WTC11 (cell line): ENCODE measurements around the gene METAP1.

Source experiments
- AR ChIP-seq: fragments of 250-450 bp; sonication (Bioruptor Pico); IDR thresholded peaks from 2 replicates; pipeline ENCODE4 v1.9.0; 2021; ENCODE audit warnings: mild to moderate bottlenecking
- ATF1 ChIP-seq: sonication (generic); formaldehyde crosslinking; IDR thresholded peaks from 2 replicates; pipeline ENCODE4 v1.8.1; 2023; ENCODE audit warnings: mild to moderate bottlenecking, moderate library complexity, missing genetic modification reagents
- CTCF ChIP-seq: fragments of 200-600 bp; IDR thresholded peaks from 2 replicates; pipeline ENCODE4 v1.8.0; 2022; ENCODE audit warnings: antibody characterized with exemption
- JUN ChIP-seq: sonication (generic); formaldehyde crosslinking; IDR thresholded peaks from 2 replicates; pipeline ENCODE4 v1.8.0; 2023; ENCODE audit warnings: mild to moderate bottlenecking, missing genetic modification reagents
- MXD4 ChIP-seq: fragments of 250-450 bp; sonication (Bioruptor Pico); IDR thresholded peaks from 2 replicates; pipeline ENCODE4 v1.8.0; 2021; ENCODE audit warnings: mild to moderate bottlenecking, moderate library complexity, borderline replicate concordance
- PRDM15 ChIP-seq: sonication (generic); formaldehyde crosslinking; IDR thresholded peaks from 2 replicates; pipeline ENCODE4 v1.8.0; 2022; ENCODE audit warnings: missing genetic modification reagents
- SP1 ChIP-seq: sonication (generic); formaldehyde crosslinking; conservative IDR thresholded peaks from 2 replicates; pipeline ENCODE4 v1.8.1; 2022; ENCODE audit warnings: missing genetic modification reagents
- ZNF263 ChIP-seq: sonication (generic); formaldehyde crosslinking; IDR thresholded peaks from 2 replicates; pipeline ENCODE4 v1.8.1; 2022; ENCODE audit warnings: low read depth, mild to moderate bottlenecking, moderate library complexity, missing genetic modification reagents
- TF ChIP-seq, protein P1 (sequence below): sonication (generic); formaldehyde crosslinking; IDR thresholded peaks from 2 replicates; pipeline ENCODE4 v1.8.0; 2022; ENCODE audit warnings: mild to moderate bottlenecking, missing genetic modification reagents

DNA sequence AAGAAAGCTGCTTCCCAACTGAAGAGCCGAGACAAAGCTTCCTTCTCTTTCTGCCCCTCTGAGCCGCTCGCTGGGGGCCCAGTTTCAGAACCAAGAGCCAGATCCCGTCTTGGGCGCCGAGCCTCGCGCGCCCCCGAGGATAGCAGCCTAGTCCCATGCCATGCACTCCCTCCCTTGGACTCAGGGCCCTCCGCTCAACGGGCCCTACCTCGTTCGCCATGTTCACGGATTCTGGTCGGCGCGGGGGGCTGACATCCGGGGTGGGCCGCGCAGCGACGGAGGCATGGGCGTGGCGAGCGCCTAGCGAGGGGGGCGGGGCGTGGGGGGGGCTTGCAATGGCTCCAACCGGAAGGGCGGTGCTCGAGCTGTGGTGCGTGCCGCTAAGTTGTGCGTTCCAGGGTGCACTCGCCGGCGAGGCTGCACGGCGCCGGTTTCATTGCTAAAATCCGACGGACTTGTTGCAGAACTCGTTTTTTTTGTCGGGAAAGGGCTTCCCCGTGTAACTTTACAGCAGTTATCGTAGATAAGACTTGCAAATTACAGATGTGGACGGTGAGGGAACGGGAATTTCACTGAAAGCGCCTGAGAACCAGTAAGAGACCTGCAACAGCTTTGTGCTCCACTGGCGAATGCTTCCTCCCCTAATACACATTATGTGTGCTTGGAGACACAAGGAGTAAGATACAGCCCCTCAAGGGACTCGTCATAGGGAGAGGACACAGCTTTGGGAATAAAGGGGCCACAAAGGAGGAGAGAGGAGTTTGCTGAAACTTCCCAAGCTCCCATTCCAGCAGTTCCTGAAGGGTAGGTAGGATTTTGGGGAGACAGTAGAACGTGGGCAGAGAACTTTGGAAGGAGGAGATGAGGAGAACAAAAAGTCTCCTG, 93.2 kb downstream of the METAP1 start, which contains the start of gene ADH5:
- TF ChIP-seq MXD4 (CRISPR knock-in tag) = no peak
- no peak for TF ChIP-seq CTCF
- 0 out of 2 replicates have a peak, but pooled peaks have one; percentile 15 for TF ChIP-seq JUN (CRISPR knock-in tag)
- TF ChIP-seq PRDM15 (CRISPR knock-in tag) = no peak
- TF ChIP-seq, protein P1, sequence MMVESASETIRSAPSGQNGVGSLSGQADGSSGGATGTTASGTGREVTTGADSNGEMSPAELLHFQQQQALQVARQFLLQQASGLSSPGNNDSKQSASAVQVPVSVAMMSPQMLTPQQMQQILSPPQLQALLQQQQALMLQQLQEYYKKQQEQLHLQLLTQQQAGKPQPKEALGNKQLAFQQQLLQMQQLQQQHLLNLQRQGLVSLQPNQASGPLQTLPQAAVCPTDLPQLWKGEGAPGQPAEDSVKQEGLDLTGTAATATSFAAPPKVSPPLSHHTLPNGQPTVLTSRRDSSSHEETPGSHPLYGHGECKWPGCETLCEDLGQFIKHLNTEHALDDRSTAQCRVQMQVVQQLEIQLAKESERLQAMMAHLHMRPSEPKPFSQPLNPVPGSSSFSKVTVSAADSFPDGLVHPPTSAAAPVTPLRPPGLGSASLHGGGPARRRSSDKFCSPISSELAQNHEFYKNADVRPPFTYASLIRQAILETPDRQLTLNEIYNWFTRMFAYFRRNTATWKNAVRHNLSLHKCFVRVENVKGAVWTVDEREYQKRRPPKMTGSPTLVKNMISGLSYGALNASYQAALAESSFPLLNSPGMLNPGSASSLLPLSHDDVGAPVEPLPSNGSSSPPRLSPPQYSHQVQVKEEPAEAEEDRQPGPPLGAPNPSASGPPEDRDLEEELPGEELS = 0 out of 2 replicates have a peak, but pooled peaks have one; percentile 61
- TF ChIP-seq ATF1 = peak; percentile 59; the same call in 1 of the 2 replicates
- TF ChIP-seq ZNF263 = no peak
- TF ChIP-seq SP1 (CRISPR knock-in tag) = peak; percentile 87
- no peak for TF ChIP-seq AR
